Forelimb muscle (tissue), 1 donor: ENCODE results near the gene DYRK3. TPM values are rescaled to one million over a fixed set of nuclear protein-coding genes. Genes with fewer than 3 reads are reported as not detected.
A peak's percentile ranks its signal among the peaks of the same experiment; 100 is the strongest.
"Not testable (repeated sequence)": the region's sequence is repeated elsewhere in the genome, so short reads cannot be mapped to it uniquely, and the experiment has no call there.

Source experiments
- DNase-seq: peaks from one replicate; pipeline ENCODE4 v3.0.0-alpha.2; 2013; ENCODE audit warnings: low read depth
- polyA plus RNA-seq: library from polyadenylated mRNA; unstranded; fragments of 120-200 nt; gene quantifications from one replicate; pipeline ENCODE4 v1.2.1, GENCODE V29; 2013; ENCODE audit not compliant: insufficient read length

Gene DYRK3
- 3.6 TPM for polyA plus RNA-seq

DNA sequence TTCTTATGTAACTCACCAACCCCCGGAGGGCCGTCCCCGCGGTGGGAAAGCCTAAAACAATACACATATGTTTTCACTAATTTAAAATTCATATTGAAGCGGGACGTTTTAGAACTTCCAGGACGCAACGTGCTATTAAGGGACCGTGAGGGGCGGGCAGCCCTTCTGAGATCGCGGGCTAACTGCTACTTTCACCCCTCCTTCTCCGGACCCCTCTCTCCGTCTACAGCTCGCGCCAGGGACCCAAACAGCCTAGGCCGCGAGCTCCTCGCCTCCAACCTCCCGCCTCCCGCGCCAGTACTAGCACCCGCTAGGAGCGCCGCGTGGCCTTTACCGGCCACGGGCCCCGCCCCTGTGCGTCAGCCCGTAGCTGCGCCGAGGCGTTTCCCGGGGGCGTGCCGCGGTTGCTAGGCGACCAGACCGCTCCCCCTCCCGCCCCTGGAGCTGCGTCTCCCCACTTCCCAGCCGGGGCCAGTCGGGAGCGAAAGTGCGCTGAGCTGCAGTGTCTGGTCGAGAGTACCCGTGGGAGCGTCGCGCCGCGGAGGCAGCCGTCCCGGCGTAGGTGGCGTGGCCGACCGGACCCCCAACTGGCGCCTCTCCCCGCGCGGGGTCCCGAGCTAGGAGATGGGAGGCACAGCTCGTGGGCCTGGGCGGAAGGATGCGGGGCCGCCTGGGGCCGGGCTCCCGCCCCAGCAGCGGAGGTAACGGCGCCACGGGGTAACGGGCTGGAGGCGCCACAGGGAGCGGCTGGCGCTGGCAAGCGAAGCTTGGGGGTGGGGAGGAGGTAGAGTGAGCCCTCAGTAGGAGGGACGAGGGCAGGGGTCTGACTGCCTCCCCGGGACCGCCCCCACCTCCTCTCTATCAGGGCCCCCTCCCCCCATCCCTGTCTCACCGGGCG is at the start of gene DYRK3:
Gene DYRK3, plus strand, starts transcription at position 457 of the 898 bp plus-strand sequence. Its CDS starts 168 bp downstream, at position 625.
- peak; percentile 73 for DNase-seq

DNA sequence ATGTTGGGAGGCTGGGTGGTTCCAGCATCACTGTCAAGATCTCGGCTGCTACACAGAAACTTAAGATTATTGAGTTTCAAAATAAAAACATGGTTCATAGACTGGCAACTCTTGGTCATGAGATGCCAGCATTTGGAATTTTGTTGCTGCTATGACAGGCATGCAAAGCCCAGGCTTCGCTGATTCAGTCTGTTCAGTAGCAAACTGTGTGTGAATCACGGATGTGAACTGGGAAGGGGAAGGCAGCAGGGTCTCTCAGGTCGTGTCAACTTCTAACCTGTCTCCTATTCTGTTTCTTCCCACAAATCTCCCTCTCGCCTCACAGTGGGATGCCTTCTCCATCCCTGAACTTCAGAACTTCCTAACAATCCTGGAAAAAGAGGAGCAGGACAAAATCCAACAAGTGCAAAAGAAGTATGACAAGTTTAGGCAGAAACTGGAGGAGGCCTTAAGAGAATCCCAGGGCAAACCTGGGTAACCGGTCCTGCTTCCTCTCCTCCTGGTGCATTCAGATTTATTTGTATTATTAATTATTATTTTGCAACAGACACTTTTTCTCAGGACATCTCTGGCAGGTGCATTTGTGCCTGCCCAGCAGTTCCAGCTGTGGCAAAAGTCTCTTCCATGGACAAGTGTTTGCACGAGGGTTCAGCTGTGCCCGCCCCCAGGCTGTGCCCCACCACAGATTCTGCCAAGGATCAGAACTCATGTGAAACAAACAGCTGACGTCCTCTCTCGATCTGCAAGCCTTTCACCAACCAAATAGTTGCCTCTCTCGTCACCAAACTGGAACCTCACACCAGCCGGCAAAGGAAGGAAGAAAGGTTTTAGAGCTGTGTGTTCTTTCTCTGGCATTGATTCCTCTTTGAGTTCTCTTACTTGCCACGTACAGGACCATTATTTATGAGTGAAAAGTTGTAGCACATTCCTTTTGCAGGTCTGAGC is 48.6 kb upstream of the DYRK3 start:
- no peak for DNase-seq

DNA sequence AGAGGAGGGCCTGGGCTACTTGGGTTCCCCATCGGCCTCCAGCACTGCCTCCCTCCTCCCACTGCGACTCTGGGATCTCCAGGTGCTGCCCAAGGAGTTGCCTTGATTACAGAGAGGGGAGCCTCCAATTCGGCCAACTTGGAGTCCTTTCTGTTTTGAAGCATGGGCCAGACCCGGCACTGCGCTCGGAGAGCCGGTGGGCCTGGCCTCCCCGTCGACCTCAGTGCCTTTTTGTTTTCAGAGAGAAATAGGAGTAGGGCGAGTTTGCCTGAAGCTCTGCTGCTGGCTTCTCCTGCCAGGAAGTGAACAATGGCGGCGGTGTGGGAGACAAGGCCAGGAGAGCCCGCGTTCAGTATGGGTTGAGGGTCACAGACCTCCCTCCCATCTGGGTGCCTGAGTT is 47.4 kb upstream of the DYRK3 start:
- no peak for DNase-seq

DNA sequence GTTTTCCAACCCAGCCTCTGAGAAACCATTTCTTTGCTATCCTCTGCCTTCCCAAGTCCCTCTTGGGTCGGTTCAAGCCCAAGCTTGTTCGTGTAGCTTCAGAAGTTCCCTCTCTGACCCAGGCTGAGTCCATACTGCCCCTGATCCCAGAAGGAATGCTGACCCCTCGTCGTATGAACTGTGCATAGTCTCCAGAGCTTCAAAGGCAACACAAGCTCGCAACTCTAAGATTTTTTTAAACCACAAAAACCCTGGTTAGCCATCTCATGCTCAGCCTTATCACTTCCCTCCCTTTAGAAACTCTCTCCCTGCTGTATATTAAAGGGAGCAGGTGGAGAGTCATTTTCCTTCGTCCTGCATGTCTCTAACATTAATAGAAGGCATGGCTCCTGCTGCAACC is 46.8 kb upstream of the DYRK3 start:
- no peak for DNase-seq

DNA sequence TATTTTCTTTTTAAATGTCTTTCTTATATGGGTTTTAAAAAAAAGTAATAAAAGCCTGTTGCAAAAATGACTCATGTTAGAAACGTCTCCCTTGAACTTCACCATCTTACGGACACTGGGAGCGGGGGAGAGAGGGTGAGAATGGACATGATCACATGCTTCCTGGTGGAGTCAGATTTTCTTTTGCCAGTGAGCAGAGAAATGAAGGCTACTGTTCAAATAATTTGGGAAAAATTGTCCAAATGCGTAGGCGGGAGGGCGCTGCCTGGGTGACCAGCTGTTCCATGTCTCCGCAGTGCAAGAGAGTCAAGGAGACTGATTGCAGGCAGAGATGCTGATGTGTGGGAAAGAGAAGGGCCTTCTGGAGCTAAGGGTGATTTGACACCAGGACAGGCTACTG is 46.1 kb upstream of the DYRK3 start:
- no peak for DNase-seq

DNA sequence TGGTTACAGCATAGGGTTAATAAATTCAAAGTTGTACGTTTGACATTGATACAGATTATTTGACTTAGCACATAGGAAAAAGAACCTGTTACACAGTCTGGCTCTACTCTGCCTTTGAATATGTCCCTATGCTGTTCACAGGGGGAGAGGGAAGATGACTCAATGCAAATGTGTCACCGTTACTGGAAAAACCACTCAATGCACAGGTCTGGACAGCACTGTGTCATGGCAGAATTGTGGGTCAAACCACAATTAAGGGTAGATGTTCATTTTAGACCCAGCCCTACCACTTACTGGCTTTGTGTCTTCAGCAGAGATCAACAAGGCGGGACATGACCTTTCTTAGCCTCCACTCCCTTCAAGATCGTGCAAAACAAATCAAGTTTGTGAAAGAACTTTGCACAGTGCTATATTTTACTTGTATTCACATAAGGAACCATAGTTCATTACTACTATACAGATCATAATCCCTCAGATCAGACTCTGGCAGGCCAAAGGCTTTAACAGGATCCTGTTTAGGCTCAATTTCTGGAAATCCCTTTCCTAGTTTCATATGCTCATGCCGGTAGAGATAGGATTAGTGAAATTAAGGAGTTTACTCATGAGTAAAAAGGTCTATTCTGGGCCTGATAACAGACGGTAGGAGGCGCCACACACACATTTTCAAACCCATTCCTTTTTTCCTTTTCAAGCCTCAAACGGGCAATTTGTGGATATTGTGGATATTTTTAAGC is 45.1 kb upstream of the DYRK3 start:
- DNase-seq: no peak

DNA sequence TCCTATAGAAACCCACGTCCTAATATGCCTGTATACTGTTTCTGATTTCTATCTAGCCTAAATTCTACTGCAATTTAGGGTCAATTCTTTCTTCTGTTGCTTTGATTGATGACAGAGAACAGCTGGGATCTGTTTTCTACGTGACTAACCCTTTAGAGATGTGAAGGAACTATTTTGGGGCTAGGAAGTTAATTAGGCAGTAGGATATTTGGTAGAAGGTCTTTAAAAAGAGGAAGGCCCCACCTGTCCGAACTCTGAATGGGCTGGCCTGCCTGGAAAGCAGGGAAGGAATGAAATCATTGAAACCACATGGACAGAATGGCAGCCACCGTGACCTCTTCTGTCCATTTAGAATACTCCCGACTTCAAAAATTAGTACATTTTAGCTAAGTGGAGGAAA is 44.1 kb upstream of the DYRK3 start:
- DNase-seq: no peak

DNA sequence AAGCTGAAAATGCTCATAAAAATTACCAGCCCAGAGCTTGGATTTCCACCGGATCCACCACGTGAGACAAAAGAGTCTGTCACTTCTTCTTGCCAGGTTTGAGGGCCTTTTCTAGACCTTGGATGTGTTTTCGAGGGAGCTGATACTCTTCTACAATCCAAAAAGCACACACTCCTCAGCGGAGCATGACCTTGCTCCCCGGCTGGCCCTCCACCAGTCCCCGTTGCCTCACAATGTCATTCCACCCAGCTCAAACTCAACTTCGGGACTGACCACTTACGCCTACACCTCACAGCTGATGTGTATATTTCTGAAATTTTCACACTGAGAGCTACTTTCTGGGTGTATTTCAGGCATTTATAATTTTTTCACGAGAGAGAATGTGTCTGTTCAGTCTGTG is 43.6 kb upstream of the DYRK3 start:
- no peak for DNase-seq

DNA sequence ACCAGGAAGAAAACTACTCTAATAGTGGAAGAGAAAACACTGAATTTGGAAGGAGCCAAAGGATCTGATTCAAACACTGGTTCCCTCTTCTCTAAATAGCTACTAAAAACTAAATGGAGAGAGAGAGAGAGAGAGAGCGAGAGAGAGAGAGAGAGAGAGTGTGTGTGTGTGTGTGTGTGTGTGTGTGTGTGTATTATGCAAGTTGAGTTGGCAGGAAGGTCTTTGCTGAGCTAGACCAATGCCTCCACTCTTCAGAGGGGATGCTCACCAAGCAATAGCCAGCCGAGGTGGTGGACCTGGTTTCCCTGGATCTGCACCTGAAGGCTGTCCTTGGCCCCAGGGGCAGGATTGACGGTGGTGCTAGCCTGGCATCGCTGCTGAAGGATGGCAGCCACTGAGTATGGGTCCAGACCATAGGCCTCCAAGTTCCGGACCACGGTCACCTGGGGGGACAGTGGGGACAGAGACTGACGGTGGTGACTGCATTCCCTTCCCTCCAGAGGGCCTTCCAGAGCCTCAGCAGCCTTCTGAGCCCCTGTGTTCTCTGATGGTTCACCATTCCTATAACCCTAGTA is 41.9 kb upstream of the DYRK3 start:
- no peak for DNase-seq

DNA sequence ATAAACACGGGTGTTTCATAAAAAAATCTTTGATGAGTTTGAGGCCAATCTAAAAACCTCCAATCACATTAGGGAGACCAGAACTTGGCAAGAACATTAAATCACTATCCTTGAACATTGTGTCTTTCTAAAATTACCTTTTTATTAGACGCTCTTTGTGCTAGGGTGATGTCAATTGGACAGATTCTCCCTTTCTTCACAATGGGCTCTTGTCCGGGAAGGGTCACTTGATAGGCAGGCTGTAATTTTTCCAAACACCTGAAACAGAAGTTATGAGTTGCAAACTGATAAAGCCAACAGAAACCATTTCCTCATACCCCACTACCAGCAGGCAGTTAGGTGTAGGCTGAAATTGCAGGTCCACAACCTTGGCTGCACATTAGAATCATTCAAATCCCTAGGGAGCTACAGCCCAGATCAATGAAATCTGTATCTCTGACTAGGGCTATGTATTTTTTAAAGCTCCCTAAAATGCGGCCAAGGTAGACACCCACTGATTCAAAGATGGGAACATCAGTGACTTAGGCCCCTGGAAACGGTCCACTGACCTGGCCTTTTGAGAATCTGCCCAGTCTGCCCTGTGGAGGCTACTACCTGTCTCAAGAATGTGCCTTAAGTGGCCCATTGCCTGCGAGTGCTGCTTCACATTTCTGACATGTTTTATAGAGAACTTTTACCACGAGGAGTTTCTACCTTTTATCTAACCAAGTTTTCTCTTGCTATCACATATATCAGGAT is 39.6 kb upstream of the DYRK3 start:
- no peak for DNase-seq

DNA sequence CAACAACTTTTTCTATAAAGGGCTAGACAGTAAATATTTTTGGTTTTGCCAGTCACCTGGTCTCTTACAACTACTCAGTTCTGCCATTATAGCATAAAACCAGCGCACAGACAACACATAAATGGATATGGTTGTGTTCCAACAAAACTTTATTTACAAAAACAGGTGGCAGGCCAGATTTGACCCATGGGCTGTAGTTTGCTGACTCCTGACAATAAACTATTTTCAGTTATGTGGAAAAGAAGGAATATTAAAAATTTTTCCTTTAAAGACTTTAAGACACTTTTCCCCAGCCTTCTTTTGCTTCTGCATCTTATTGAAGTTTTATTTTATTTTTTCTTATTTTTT is 39.0 kb upstream of the DYRK3 start:
- DNase-seq: no peak

DNA sequence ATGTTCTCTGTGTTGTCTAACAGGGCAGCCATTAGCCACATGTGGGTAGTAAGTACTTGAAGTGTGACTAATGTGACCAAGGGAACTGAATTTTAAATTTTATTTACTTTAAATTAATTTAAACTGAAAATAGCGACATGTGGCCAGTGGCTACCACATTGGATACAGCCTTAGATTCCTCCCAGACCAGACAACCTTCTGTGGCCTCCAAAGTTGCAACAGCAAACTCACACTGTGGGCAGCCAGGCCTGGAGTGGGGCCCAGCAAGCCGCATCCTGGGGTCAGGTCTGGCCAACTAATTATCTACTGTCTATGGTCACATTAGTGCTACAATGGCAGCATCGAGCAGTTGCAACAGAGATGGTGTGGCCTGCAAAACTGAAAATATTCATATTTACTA is 34.8 kb upstream of the DYRK3 start:
- DNase-seq: no peak

DNA sequence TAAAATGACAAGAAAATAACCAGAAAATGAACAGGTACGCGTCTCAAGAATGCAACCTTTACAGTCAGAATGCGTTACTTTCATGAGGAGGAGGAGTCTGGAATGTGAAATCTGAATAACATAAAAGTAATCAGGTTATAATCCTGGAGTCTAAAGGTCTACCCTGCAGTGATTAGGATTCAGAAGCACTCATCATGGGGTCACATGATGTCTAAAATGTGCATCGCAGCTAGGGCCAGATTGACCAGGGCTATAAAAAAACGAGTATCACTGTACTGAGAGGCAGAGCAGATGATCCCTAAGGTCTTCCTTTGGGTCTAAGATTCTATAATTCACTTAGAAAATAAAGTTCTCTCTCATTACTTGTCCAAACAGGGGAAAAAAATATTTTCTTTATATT is 30.5 kb upstream of the DYRK3 start:
- DNase-seq: no peak

DNA sequence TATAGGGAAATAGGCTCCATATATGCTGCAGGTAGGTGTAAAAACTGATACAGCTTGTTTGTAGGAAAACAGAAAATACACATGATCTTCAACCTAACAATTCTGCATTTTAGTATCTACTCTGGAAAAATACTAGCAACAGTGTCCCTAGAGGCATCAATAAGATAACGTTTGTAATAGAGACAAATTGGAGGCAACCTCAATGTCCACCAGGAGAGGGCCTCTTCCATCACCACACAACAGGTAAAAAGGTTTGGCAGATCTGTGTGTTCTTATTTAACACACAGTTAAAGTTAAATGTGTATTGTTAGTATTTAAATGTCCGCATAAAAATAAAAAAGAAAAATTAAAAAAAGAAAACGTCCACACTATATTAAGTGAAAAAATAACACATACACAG is 28.5 kb upstream of the DYRK3 start:
- DNase-seq: no peak

DNA sequence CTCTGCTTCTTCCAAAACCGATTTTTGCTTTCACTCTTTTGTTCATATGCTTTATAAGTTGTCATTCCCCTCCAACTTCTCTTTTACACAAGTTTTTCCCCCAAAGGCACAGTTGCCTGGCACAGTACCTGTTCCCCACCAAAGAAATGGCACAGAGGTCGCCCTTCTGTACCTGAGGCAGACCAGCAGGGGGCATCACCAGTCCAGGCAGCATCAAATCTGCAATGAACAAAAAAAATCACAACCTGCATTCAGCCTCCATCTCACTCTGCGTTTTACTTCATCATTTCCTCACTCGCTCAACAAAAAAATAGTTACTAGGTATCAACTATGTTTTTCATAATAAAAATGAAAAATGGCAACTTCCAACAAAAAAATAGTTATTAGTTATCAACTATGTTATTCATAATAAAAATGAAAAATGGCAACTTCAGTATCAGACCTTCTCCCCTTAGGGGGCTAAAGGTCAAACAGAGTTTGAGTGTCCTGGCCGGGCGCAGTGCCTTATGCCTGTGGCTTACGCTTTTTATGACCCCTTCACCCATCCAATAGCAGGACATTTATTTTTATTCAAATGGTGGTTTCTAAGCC is 27.1 kb upstream of the DYRK3 start:
- no peak for DNase-seq

DNA sequence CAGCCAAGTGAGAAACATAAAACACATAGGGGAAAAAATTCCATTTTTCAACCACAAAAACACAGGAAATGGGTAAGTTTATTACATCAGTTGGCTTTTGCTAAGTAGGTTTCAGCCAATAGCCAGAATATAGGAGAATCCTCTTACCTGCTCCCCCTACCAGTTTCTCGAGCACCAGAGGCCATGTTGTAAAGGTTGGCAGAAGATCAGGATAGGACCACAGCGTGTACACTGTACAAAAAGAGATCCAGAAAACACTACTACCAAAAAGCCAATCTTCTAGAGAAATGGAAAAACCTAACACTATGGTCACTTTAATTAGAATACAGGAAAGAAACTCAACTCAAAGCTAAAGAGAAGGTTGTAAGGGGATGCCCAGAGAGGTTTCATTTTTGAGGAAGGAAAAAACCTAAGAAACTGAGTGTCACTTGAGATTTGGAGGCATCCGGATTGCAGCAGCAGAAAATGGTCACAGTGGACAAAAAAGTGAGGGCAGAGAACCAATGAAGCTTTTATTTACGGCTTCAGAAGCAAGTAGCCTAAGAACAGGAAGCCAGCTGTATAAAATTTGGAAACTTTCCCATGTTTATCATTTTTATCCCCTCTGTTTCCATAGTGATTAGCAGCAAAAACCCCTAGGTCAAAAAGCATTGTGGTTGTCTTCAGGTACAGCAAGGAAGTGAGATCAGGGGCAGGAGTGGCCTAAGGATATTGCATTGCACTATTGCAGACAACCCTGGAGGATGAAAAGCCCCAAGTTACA is 25.9 kb upstream of the DYRK3 start:
- DNase-seq: no peak

DNA sequence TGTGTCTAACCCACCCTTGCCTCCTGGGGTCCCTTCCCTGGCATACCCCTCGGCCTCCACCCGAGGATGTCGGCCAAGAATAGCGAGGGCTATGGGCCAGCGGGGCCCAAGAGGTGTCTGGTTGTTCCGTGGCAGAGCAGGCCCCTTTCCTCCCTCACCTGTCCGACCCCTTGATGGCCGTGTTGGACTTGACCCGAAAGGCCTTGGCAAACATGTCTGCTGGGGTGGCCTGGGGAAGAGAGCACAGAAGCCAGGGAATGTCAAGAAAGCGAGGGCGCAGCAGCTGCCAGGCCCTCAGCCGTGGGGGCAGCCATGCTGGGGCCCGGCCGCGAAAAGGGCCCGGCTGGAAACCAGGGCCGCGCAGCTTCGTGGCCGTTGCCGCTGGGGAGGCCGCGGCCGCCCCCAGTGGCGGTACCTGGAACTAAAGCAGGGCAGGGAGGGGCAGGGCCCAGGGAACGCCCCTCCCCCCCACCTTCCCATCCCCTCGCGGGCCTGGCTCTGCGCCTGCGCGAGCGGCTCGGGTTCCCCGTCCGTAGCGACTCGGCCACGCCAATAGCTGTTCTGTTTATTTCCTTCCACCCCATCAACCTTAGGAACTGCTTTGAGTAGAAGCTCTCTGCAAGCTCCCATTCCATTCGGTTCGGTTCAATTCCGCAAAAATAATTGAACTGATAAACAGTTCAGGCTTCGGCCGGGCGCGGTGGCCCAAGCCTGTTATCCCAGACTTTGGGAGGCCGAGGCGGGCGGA is 23.0 kb upstream of the DYRK3 start, which contains the start of gene EIF2D:
Gene EIF2D, minus strand, starts transcription at position 337 of the 748 bp plus-strand sequence. Its CDS starts 123 bp downstream, at position 214.
- DNase-seq: peak; percentile 83

DNA sequence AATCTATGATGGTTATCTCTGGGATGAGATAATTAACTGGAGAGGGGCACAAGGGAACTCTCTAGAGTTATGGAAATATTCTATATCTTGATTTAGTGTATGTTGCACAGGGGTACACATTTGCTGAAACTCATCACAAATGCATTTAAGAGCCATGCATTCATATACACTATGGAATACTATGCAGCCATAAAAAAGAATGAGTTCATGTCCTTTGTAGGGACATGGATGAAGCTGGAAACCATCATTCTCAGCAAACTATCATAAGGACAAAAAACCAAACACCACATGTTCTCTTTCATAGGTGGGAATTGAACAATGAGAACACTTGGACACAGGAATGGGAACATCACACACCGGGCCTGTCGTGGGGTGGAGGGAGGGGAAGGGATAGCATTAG is 8.9 kb upstream of the DYRK3 start:
- not testable (repeated sequence) for DNase-seq

DNA sequence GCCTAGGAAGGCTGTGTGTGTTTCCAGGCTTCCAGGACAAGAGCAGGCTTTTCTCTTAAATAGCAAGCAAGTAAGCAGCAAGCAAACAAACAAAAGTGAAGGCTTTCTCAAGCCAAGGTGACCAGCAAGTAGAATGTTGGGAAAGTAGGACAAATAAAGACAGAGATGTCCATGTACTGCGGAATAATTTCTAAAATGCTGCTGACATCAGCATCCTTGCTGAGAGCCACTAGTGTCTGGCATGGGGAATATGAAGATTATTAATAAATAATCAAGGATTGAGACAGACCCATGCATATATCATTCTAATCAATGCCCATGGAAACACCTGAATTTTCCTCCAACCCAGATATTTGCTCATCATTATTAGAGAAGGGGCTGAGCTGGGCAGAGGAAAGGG is 6.4 kb upstream of the DYRK3 start:
- no peak for DNase-seq
